ENCODE measurements around the gene AGPAT3.

The AGPAT3 gene

DNA sequence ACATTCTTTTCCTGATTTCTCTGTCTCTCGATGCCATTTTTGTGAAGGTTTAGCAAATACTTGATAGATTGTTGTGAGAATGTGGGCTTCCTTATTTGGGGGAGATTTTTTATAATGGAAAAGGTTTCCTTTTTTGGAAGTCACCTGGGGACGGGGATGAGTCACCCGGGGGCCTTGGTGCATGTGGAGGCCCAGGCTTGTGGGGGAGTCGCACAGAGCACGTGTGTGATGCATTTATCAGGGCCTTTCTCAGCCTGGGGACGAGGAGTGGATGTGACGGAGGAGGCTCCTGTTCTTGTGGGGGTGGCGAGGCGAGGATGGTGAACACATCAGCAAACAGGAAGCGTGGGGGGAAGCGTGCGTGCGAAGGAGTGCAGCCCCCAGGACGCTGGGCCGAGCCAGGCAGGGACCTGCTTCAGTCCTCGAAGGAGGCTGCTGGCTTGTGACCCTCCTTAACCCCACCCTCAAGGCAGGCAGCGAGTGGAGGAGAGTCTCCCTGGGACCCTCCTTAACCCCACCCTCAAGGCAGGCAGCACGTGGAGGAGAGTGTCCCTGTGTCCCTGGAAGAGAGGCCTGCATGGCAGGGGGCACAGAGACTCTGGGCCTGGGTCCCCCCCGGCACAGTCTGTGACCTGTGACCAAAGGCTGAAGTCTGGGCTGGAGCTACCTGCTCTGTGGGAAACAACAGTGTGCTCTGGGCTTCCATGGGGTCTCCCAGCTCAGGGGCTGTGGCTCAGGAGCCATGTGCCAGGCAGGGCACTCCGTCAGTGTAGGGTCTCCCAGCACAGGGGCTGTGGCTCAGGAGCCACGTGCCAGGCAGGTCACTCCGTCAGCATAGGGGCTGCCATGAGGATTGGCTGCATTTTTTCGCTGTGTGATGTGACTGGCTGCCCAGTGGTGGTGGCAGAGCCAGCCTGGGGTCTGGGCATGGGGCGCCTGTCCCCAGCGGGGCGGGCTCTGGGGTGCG, 57.2 kb downstream of the AGPAT3 start:
- Histone ChIP-seq H3K27ac (ENCODE audit: low read depth, low read length) (no peak overlapping the region), H3K9ac (ENCODE audit: low read length) (no peak overlapping the region), H3K4me3 (ENCODE audit: low read depth in 1 of 2, low read length in 2 of 2) (no peak overlapping the region), H3K27me3 (ENCODE audit: control insufficient read depth in 1 of 2, insufficient read depth in 2 of 2, low read length in 2 of 2) (no peaks in the 10 kb centered on the region), H3K9me3 (ENCODE audit: low read length) (no peaks in the 10 kb centered on the region), H3K36me3 (ENCODE audit: insufficient read depth, low read length) (no peaks in the 10 kb centered on the region), H3K4me1 (ENCODE audit: insufficient read depth, low read length) (peaks cover 15% of the 10 kb centered on the region)

DNA sequence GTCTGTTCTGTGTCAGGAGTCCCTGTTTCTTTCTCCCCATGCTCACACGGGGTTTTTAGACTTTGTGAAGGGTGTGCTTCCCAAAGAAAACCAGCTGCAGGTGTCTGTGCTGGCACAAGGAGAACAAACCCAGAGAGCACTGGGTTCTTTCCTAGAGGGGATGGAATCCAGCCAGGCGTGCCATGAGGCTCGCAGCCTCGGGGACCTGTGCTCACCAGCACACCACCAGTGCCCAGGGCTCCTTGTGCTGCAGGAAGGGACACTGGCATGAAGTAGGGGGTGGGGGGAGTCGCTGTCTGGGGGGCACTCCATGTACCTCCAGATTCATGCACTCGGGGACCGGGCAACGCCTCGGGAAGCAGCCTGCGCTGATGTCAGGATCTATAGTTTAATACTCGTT, 57.9 kb downstream of the AGPAT3 start:
- no peaks in the 10 kb centered on the region for H3K36me3 ChIP-seq (ENCODE audit: insufficient read depth, low read length)
- H3K27me3 ChIP-seq (ENCODE audit: control insufficient read depth in 1 of 2, insufficient read depth in 2 of 2, low read length in 2 of 2) = no peaks in the 10 kb centered on the region
- peaks cover 15% of the 10 kb centered on the region for H3K4me1 ChIP-seq (ENCODE audit: insufficient read depth, low read length)
- no peak overlapping the region for H3K4me3 ChIP-seq (ENCODE audit: low read depth in 1 of 2, low read length in 2 of 2)
- H3K27ac ChIP-seq (ENCODE audit: low read depth, low read length) = no peak overlapping the region
- no peaks in the 10 kb centered on the region for H3K9me3 ChIP-seq (ENCODE audit: low read length)
- H3K9ac ChIP-seq (ENCODE audit: low read length) = no peak overlapping the region

DNA sequence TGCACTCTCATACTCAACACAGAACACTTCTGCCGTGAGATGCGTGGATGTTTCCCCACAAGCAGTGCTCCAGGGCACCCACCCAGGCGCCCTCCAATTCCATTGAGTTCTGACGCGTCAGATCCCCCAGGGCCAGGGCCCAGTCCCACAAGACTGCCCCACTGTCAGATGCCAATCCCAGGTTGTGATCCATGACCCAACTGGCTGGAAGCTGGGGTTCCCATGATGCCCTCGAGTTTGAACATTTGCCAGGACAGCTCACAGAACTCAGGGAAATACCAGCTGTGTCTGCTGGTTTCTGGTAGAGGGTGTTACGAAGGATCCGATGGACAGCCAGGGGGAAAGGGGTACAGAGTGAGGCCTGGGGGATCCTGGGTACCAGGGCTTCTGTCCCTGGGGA, 58.4 kb downstream of the AGPAT3 start:
- Histone ChIP-seq H3K27ac (ENCODE audit: low read depth, low read length) (no peak overlapping the region), H3K4me3 (ENCODE audit: low read depth in 1 of 2, low read length in 2 of 2) (no peak overlapping the region), H3K9me3 (ENCODE audit: low read length) (no peaks in the 10 kb centered on the region), H3K27me3 (ENCODE audit: control insufficient read depth in 1 of 2, insufficient read depth in 2 of 2, low read length in 2 of 2) (no peaks in the 10 kb centered on the region), H3K9ac (ENCODE audit: low read length) (no peak overlapping the region), H3K36me3 (ENCODE audit: insufficient read depth, low read length) (no peaks in the 10 kb centered on the region), H3K4me1 (ENCODE audit: insufficient read depth, low read length) (peaks cover 15% of the 10 kb centered on the region)

DNA sequence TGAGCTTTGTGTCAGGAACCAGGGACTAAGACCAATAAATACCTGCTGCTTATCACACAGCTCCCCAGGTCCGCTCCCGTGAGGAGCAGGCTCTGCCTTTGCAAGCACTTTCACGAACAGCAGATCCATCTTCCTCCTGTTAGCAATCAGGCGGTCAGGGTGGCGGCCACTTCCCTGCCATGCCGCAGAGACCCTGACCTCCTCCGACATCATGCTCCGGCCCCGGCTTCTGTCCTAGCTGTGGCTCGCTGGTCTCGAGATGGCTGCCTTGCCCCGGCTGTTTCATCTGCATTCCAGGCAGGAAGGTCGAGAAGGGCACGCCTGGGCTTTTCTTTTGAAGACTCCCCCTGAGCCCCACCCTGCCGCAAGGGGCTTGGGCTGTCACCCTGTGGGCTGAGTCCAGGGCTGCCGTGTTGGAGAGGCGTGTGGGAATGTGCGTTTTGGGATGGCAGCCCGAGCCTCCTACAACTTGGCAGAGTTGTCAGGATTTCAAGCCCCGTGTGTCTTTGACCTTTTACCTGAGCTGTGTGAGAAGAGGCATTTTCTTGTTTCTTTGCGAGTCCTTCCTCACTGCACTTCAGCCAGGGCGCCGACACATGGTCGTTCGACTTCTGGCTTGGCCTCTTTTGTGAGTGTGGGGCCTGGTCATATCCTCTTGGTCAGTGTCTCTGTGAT, 59.5 kb downstream of the AGPAT3 start:
- peaks cover 15% of the 10 kb centered on the region for H3K4me1 ChIP-seq (ENCODE audit: insufficient read depth, low read length)

DNA sequence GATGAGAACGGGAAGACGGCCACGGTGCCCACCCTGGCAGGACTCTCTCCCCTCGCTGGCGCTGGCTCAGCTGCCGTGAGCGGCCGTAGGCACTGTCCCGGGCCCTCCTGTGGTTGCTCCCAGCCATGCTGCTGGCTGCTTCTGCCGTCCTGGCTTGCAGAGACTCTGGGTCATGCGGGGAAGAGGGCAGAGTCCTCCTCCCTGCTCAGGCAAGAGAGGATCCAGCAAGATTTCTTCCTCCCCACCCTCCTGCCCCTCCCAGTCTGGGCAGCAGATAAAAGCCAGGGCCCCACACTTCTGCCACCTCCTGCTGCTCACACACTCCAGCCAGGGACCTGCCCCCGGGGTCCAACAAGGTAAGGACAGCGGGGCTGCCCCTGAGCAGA, 60.1 kb downstream of the AGPAT3 start:
- Histone ChIP-seq H3K27ac (ENCODE audit: low read depth, low read length) (no peak overlapping the region), H3K4me3 (ENCODE audit: low read depth in 1 of 2, low read length in 2 of 2) (no peak overlapping the region), H3K36me3 (ENCODE audit: insufficient read depth, low read length) (no peaks in the 10 kb centered on the region), H3K4me1 (ENCODE audit: insufficient read depth, low read length) (peaks cover 15% of the 10 kb centered on the region), H3K9me3 (ENCODE audit: low read length) (no peaks in the 10 kb centered on the region), H3K27me3 (ENCODE audit: control insufficient read depth in 1 of 2, insufficient read depth in 2 of 2, low read length in 2 of 2) (no peaks in the 10 kb centered on the region), H3K9ac (ENCODE audit: low read length) (no peak overlapping the region)

More for the DNA sequence above, 59.5 kb downstream of the AGPAT3 start:
- H3K27ac ChIP-seq (ENCODE audit: low read depth, low read length) = no peak overlapping the region
- no peaks in the 10 kb centered on the region for H3K27me3 ChIP-seq (ENCODE audit: control insufficient read depth in 1 of 2, insufficient read depth in 2 of 2, low read length in 2 of 2)
- H3K36me3 ChIP-seq (ENCODE audit: insufficient read depth, low read length) = no peaks in the 10 kb centered on the region
- no peak overlapping the region for H3K4me3 ChIP-seq (ENCODE audit: low read depth in 1 of 2, low read length in 2 of 2)
- no peaks in the 10 kb centered on the region for H3K9me3 ChIP-seq (ENCODE audit: low read length)
- H3K9ac ChIP-seq (ENCODE audit: low read length) = no peak overlapping the region

DNA sequence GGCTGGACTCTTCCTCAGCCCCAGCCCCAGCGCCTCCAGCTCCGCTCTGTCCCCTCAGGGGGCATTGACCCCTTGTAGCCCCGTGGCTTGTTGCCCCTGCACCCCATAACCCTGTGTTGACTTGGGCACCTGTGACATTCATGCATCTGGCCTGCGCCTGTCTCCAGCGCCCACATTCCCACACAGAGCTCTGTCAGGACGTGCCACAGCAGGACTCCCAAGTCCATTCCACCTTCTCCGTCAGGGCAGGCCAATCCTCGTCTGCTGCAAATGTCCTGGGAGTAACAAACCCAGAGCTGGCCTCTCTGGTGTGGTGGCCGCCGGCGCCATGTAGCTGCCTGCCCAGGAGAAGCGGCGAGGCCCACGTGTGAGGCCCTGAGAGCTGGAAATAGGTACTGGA, 60.6 kb downstream of the AGPAT3 start:
- no peaks in the 10 kb centered on the region for H3K9me3 ChIP-seq (ENCODE audit: low read length)
- H3K27me3 ChIP-seq (ENCODE audit: control insufficient read depth in 1 of 2, insufficient read depth in 2 of 2, low read length in 2 of 2) = no peaks in the 10 kb centered on the region
- no peak overlapping the region for H3K9ac ChIP-seq (ENCODE audit: low read length)
- H3K36me3 ChIP-seq (ENCODE audit: insufficient read depth, low read length) = no peaks in the 10 kb centered on the region
- H3K27ac ChIP-seq (ENCODE audit: low read depth, low read length) = no peak overlapping the region
- no peak overlapping the region for H3K4me3 ChIP-seq (ENCODE audit: low read depth in 1 of 2, low read length in 2 of 2)
- peaks cover 15% of the 10 kb centered on the region for H3K4me1 ChIP-seq (ENCODE audit: insufficient read depth, low read length)

DNA sequence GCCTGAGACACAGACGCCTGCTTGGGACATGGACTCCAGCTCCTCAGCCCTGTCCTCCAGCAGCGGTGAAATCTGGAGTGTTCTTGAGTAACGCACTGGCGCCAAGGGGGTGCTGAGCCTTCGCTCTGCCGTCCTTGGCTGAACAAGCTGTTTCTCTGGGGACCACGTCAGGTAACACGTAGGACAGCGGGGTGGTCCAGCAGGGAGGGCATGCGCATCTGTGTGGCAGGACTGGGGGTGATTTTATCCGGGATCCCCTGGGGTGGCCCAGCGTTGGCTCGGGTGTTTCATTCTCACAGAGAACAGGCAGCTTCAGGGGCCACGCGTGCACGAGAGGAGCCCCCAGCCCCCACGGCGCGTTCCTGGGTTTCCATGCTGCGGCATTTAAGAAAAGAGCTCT, 61.2 kb downstream of the AGPAT3 start:
- H3K4me1 ChIP-seq (ENCODE audit: insufficient read depth, low read length) = peaks cover 15% of the 10 kb centered on the region
- H3K36me3 ChIP-seq (ENCODE audit: insufficient read depth, low read length) = no peaks in the 10 kb centered on the region
- no peak overlapping the region for H3K4me3 ChIP-seq (ENCODE audit: low read depth in 1 of 2, low read length in 2 of 2)
- no peaks in the 10 kb centered on the region for H3K9me3 ChIP-seq (ENCODE audit: low read length)
- no peak overlapping the region for H3K27ac ChIP-seq (ENCODE audit: low read depth, low read length)
- H3K9ac ChIP-seq (ENCODE audit: low read length) = no peak overlapping the region
- H3K27me3 ChIP-seq (ENCODE audit: control insufficient read depth in 1 of 2, insufficient read depth in 2 of 2, low read length in 2 of 2) = no peaks in the 10 kb centered on the region

DNA sequence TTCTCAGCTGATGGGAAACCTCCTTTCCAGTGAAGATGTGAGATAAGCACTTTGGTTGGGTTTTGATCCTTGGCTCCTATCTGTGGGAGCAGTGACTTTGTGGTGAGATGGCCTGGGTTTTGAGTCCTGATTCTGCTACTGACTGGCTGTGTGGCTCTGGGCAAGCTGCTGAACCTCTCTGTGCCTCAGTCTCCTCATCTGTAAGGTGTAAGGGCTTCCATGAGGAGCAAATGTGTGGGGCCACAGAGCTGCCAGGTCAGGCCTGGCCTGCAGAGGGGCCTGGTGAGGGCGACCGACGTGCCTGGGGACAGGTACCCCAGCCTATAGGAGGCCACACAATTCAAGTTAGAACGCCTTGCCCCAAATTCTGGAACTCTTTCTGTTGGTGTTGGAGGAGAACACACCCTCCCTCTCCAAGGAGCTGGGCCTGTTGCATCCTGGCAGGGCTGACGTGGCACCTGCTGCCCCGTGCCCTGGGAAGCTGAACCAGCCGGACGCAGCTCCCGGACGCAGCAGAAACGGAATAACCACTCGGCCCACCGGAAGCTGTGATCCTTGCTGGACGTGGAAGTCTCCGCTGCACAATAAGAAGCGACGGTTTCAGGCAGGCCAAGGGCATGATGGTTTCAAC, 62.7 kb downstream of the AGPAT3 start:
- no peaks in the 10 kb centered on the region for H3K9me3 ChIP-seq (ENCODE audit: low read length)
- H3K4me3 ChIP-seq (ENCODE audit: low read depth in 1 of 2, low read length in 2 of 2) = no peak overlapping the region
- H3K9ac ChIP-seq (ENCODE audit: low read length) = no peak overlapping the region
- no peaks in the 10 kb centered on the region for H3K36me3 ChIP-seq (ENCODE audit: insufficient read depth, low read length)
- H3K27me3 ChIP-seq (ENCODE audit: control insufficient read depth in 1 of 2, insufficient read depth in 2 of 2, low read length in 2 of 2) = no peaks in the 10 kb centered on the region
- H3K27ac ChIP-seq (ENCODE audit: low read depth, low read length) = no peak overlapping the region
- H3K4me1 ChIP-seq (ENCODE audit: insufficient read depth, low read length) = peaks cover 11% of the 10 kb centered on the region

DNA sequence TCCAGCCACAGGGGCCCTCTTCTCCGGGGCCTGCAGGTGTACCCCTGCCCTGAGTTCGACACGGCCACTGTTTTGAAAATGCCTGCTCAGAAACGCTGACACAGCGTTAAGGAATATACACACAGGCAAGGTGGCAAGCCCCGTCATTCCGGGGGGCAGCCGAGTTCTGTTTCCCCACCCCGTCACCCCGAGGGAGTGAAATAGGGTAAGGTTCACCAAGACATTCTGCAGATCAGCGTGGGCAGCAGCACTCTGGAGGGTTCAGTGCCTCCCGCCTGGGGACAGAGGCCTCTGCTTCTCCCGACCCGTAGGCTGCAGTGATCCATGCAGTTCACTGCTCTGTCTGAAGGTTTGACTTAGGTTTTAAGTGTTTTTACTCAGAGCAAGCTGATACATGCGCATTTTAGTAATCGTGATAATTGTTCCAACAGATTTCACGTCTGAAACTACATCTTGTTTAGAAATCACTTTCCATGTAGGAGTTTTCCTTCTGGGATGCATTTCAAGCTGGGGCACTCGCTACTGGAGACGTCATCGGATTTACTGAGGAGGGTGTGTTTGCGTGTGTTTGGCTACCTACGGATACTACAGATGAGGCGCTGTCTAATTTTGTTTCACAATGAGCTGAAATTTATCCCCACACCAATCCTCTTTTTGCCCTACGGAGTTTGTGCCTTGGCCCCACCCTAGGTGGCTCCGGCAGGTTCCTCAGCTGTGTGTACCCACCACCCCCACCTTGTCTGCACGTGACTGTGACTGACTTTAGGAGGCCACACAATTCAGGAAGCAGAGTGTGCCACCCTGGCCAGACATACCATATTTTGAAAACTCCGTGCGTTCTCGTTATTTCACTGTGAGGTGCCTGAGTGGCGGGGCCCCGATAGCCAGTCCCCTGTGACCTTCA, 63.5 kb downstream of the AGPAT3 start:
- Histone ChIP-seq H3K4me1 (ENCODE audit: insufficient read depth, low read length) (peaks cover 3% of the 10 kb centered on the region), H3K27ac (ENCODE audit: low read depth, low read length) (no peak overlapping the region), H3K36me3 (ENCODE audit: insufficient read depth, low read length) (no peaks in the 10 kb centered on the region), H3K9me3 (ENCODE audit: low read length) (no peaks in the 10 kb centered on the region), H3K9ac (ENCODE audit: low read length) (no peak overlapping the region), H3K4me3 (ENCODE audit: low read depth in 1 of 2, low read length in 2 of 2) (no peak overlapping the region), H3K27me3 (ENCODE audit: control insufficient read depth in 1 of 2, insufficient read depth in 2 of 2, low read length in 2 of 2) (no peaks in the 10 kb centered on the region)

DNA sequence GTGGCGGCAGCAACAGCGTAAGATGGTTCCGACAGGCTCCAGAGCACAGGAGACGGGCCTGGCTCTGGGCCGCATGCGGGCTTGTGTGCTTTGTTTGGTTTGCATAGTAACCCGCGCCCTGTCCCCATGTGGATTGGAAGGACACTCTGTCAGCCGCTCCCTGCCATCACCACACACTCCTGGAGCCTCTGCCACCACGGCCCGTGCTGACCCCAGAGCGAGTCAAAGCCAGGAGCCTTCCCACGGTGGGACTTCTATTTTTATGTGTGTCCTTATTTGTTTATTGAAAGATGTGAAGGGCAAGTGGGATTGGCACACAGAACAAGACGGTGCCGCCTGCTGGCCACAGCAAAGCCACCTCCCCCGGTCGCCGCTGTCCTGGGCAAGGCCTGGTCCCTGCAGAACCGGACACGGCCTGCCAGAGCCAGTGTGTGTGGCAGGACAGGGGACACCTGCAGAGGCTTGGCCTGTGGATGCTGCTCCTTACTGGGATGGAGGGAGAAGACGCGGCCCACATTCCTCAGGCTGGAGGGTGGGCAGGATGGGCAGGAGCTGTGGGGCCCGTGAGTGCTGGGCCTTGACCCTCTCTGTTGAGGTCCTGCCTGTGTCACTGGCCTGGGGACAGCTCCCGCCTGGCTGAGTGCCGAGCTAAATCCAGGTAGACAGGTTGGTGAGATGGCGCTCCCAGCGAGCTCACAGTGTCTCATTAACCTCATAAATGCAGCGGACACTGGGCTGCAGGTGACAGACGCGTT, 64.4 kb downstream of the AGPAT3 start:
- Histone ChIP-seq H3K27ac (ENCODE audit: low read depth, low read length) (no peak overlapping the region), H3K27me3 (ENCODE audit: control insufficient read depth in 1 of 2, insufficient read depth in 2 of 2, low read length in 2 of 2) (no peaks in the 10 kb centered on the region), H3K9me3 (ENCODE audit: low read length) (no peaks in the 10 kb centered on the region), H3K4me3 (ENCODE audit: low read depth in 1 of 2, low read length in 2 of 2) (no peak overlapping the region), H3K36me3 (ENCODE audit: insufficient read depth, low read length) (no peaks in the 10 kb centered on the region), H3K9ac (ENCODE audit: low read length) (no peak overlapping the region), H3K4me1 (ENCODE audit: insufficient read depth, low read length) (no peaks in the 10 kb centered on the region)
